HCT116 (cell line): ENCODE measurements around the gene LARP1. TPM values are rescaled to one million over a fixed set of nuclear protein-coding genes. Genes with fewer than 3 reads are reported as not detected.

Source experiments
- ATAC-seq: fragments of 200-7000 bp; cut with Tn5 transposase; 2 replicates; pipeline ENCODE4 v1.9.1; 2020; ENCODE audit warnings: mild to moderate bottlenecking, moderate library complexity
- BruUV-seq: library from RNA; stranded (reverse); fragments of 400-500 nt; replicated peaks from 2 replicates; lab custom pipeline; 2021; lab: Mats Ljungman, UMichigan
- CTCF ChIA-PET: fragments of 300-600 bp; sonication (Branson Sonifier 250); formaldehyde crosslinking; loops from one replicate; lab custom pipeline; 2021; ENCODE audit warnings: antibody characterized with exemption; lab: Charles Lee
- POLR2A ChIA-PET: fragments of 300-600, 350-600 bp; sonication (Branson Sonifier 250); formaldehyde crosslinking; loops from one replicate; lab custom pipeline; 2021; ENCODE audit warnings: antibody characterized with exemption; lab: Charles Lee
- RAD21 ChIA-PET, 2 experiments: fragments of 300-600 bp; sonication (Branson Sonifier 250); formaldehyde crosslinking; loops; one replicate each; lab custom pipeline; 2023; ENCODE audit warnings: low total read pairs in 2 of 2; ENCODE audit not compliant: uncharacterized antibody in 2 of 2, unreplicated experiment in 2 of 2, low non-redundant PET in 1 of 2; lab: Charles Lee
- DNase-seq: peaks from one replicate; pipeline ENCODE4 v3.0.0-alpha.2; 2010; ENCODE audit warnings: low read depth, low spot score
- H2AFZ ChIP-seq: fragments of 200-600 bp; shearing (Covaris generic), sonication (generic); 2 replicates; pipeline ENCODE4 v1.6.1; 2017; ENCODE audit warnings: low read depth, mixed run types, mixed read lengths, antibody characterized with exemption, low read length; ENCODE audit not compliant: poor library complexity, severe bottlenecking
- H3K27ac ChIP-seq: 2 replicates; pipeline ENCODE4 v1.5.1; 2012; ENCODE audit warnings: low read depth, low read length
- H3K27me3 ChIP-seq: fragments of 200-600 bp; sonication (generic); 2 replicates; pipeline ENCODE4 v1.6.1; 2016; ENCODE audit warnings: mixed run types, low read length, mixed read lengths; ENCODE audit not compliant: insufficient read depth
- H3K36me3 ChIP-seq, 2 experiments: fragments of 200-500 bp in 1 of 2; fragments of 200-600 bp in 1 of 2; sonication (Bioruptor generic) in 1 of 2; sonication (generic) in 1 of 2; 2 replicates each; pipeline versions ENCODE4 v1.5.1 to v1.6.1; 2014 to 2016; ENCODE audit warnings: low read length in 2 of 2, inconsistent platforms in 1 of 2, mixed read lengths in 1 of 2, mixed run types in 1 of 2; ENCODE audit not compliant: insufficient read depth in 2 of 2, control insufficient read depth in 1 of 2
- H3K4me1 ChIP-seq, 2 experiments: fragments of 200-600 bp in 1 of 2; sonication (generic) in 1 of 2; 2 replicates each; pipeline versions ENCODE4 v1.5.1 to v1.6.1; 2012 to 2017; ENCODE audit warnings: low read length in 2 of 2, inconsistent platforms in 1 of 2, mild to moderate bottlenecking in 1 of 2, mixed read lengths in 1 of 2, mixed run types in 1 of 2, moderate library complexity in 1 of 2; ENCODE audit not compliant: insufficient read depth in 2 of 2, control insufficient read depth in 1 of 2
- H3K4me2 ChIP-seq: fragments of 200-600 bp; sonication (generic); 2 replicates; pipeline ENCODE4 v1.6.1; 2017; ENCODE audit warnings: mixed run types, low read length, mixed read lengths
- H3K4me3 ChIP-seq, 2 experiments: fragments of 200-600 bp in 1 of 2; sonication (generic) in 1 of 2; replicated peaks in 1 of 2; 2 replicates each; pipeline ENCODE4 v1.5.1; 2011 to 2016; ENCODE audit warnings: low read length in 2 of 2, control low read depth in 1 of 2, low read depth in 1 of 2, mild to moderate bottlenecking in 1 of 2, mixed read lengths in 1 of 2, mixed run types in 1 of 2
- H3K79me2 ChIP-seq: fragments of 200-600 bp; sonication (generic); 2 replicates; pipeline ENCODE4 v1.6.1; 2017; ENCODE audit warnings: mild to moderate bottlenecking, mixed run types, low read length, moderate library complexity, mixed read lengths; ENCODE audit not compliant: insufficient read depth
- H3K9ac ChIP-seq: fragments of 200-600 bp; sonication (generic); 2 replicates; pipeline ENCODE4 v1.6.1; 2016; ENCODE audit warnings: low read length, mixed read lengths
- H3K9me2 ChIP-seq: fragments of 200-600 bp; sonication (generic), shearing (Covaris generic); 2 replicates; pipeline ENCODE4 v1.6.1; 2017; ENCODE audit warnings: mixed run types, mild to moderate bottlenecking, moderate library complexity; ENCODE audit not compliant: insufficient read depth
- H3K9me3 ChIP-seq, 2 experiments: fragments of 200-500 bp in 1 of 2; fragments of 200-600 bp in 1 of 2; sonication (Bioruptor generic) in 1 of 2; sonication (generic) in 1 of 2; 2 replicates each; pipeline ENCODE4 v1.6.1; 2014 to 2017; ENCODE audit warnings: low read length in 2 of 2, mixed read lengths in 2 of 2, inconsistent platforms in 1 of 2, low read depth in 1 of 2, mild to moderate bottlenecking in 1 of 2, mixed run types in 1 of 2, moderate library complexity in 1 of 2; ENCODE audit not compliant: control insufficient read depth in 1 of 2, insufficient read depth in 1 of 2
- H4K20me1 ChIP-seq: fragments of 200-600 bp; sonication (generic), shearing (Covaris generic); 2 replicates; pipeline ENCODE4 v1.6.1; 2017; ENCODE audit warnings: mixed run types, mild to moderate bottlenecking, moderate library complexity; ENCODE audit not compliant: insufficient read depth
- EGR1 ChIP-seq: IDR thresholded peaks from 2 replicates; pipeline ENCODE4 v1.6.1; 2012; ENCODE audit warnings: low read depth
- EZH2 ChIP-seq: fragments of 200-600 bp; sonication (generic); IDR thresholded peaks from 2 replicates; pipeline ENCODE4 v1.6.1; 2017; ENCODE audit warnings: antibody characterized with exemption, mixed run types
- FOSL1 ChIP-seq: IDR thresholded peaks from 2 replicates; pipeline ENCODE4 v1.6.1; 2012; ENCODE audit warnings: low read depth
- POLR2A ChIP-seq: IDR thresholded peaks from 2 replicates; pipeline ENCODE4 v1.7.0; 2011; ENCODE audit warnings: borderline replicate concordance; ENCODE audit not compliant: insufficient read depth, insufficient read length; ENCODE audit errors: extremely low read depth
- YY1 ChIP-seq: IDR thresholded peaks from 2 replicates; pipeline ENCODE4 v1.6.1; 2011; ENCODE audit warnings: low read length, low read depth, moderate library complexity, mild to moderate bottlenecking; ENCODE audit not compliant: insufficient replicate concordance; ENCODE audit errors: extremely low read depth
- intact Hi-C: fragments of 100-400 bp; cut with micrococcal nuclease; formaldehyde crosslinking; loops from 2 replicates; pipeline ENCODE4 v1.10.0; 2022
- total RNA-seq: library from RNA; stranded (reverse); gene quantifications from one replicate; pipeline ENCODE4 v1.2.1, GENCODE V29; 2021; ENCODE audit not compliant: unreplicated experiment
- TF ChIP-seq, protein P1 (sequence below): IDR thresholded peaks from 2 replicates; pipeline ENCODE4 v1.6.1; 2012; ENCODE audit warnings: low read depth
- TF ChIP-seq, protein P2 (sequence below), 3 experiments: fragments of 200-600 bp in 1 of 3; sonication (generic) in 1 of 3; IDR thresholded peaks in 2 of 3; conservative IDR thresholded peaks in 1 of 3; 2 replicates each; pipeline ENCODE4 v1.5.1; 2012 to 2017; ENCODE audit warnings: low read depth in 2 of 3, low read length in 2 of 3, antibody characterized with exemption in 1 of 3, borderline replicate concordance in 1 of 3, control low read depth in 1 of 3, mild to moderate bottlenecking in 1 of 3, mixed read lengths in 1 of 3, mixed run types in 1 of 3, moderate library complexity in 1 of 3; ENCODE audit not compliant: insufficient read depth in 1 of 3
- TF ChIP-seq, protein P3 (sequence below): IDR thresholded peaks from 2 replicates; pipeline ENCODE4 v1.6.1; 2012

LARP1 gene
- total RNA-seq, 1 experiment from 2014 or later, result 201 TPM

DNA sequence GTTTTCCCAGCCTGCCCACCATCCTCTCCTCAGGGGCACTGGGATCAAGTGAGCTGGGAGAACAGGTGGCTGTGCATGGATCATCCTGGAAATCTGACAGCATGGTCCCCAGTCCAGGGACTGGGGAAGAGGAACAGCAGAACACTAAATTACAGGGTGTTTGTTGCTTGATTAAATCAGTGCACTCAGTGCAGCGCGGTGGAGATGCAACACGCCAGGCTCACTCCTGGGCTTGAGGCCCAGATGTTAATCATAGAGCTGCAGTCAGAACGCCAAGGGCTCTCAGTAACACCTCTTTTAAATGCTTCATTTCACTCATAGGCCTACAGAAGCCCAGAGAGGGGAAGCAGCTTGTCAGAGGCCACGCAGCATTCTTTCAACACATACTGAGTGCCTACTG lies 14.2 kb upstream of the LARP1 start:
- DNase-seq (no peak), ATAC-seq (no peak)
- H2AFZ ChIP-seq, result no peak overlapping the region
- H3K4me1 ChIP-seq, result peaks cover 0 to 7% of the 10 kb centered on the region in 2 experiments; a peak in 1 of 4 replicates
- ChIA-PET POLR2A (no interaction called here), CTCF (no interaction called here), RAD21 (interaction anchor here in 1 of 2 experiments (0.7 kb wide), 1 partner anchor 29 kb away, joined by 3 read pairs; no protein-coding TSS in a partner anchor)
- no peak overlapping the region for H3K9ac ChIP-seq
- intact Hi-C loops, result no loop called here
- H4K20me1 ChIP-seq, result no peaks in the 10 kb centered on the region
- BruUV-seq, result no TSS peak
- H3K36me3 ChIP-seq, result no peaks in the 10 kb centered on the region
- no peaks in the 10 kb centered on the region for H3K27me3 ChIP-seq
- TF ChIP-seq POLR2A (no peak), EGR1 (no peak), FOSL1 (no peak), EZH2 (no peak), YY1 (no peak)
- TF ChIP-seq, protein P1, sequence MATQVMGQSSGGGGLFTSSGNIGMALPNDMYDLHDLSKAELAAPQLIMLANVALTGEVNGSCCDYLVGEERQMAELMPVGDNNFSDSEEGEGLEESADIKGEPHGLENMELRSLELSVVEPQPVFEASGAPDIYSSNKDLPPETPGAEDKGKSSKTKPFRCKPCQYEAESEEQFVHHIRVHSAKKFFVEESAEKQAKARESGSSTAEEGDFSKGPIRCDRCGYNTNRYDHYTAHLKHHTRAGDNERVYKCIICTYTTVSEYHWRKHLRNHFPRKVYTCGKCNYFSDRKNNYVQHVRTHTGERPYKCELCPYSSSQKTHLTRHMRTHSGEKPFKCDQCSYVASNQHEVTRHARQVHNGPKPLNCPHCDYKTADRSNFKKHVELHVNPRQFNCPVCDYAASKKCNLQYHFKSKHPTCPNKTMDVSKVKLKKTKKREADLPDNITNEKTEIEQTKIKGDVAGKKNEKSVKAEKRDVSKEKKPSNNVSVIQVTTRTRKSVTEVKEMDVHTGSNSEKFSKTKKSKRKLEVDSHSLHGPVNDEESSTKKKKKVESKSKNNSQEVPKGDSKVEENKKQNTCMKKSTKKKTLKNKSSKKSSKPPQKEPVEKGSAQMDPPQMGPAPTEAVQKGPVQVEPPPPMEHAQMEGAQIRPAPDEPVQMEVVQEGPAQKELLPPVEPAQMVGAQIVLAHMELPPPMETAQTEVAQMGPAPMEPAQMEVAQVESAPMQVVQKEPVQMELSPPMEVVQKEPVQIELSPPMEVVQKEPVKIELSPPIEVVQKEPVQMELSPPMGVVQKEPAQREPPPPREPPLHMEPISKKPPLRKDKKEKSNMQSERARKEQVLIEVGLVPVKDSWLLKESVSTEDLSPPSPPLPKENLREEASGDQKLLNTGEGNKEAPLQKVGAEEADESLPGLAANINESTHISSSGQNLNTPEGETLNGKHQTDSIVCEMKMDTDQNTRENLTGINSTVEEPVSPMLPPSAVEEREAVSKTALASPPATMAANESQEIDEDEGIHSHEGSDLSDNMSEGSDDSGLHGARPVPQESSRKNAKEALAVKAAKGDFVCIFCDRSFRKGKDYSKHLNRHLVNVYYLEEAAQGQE, result no peak
- TF ChIP-seq, protein P2, sequence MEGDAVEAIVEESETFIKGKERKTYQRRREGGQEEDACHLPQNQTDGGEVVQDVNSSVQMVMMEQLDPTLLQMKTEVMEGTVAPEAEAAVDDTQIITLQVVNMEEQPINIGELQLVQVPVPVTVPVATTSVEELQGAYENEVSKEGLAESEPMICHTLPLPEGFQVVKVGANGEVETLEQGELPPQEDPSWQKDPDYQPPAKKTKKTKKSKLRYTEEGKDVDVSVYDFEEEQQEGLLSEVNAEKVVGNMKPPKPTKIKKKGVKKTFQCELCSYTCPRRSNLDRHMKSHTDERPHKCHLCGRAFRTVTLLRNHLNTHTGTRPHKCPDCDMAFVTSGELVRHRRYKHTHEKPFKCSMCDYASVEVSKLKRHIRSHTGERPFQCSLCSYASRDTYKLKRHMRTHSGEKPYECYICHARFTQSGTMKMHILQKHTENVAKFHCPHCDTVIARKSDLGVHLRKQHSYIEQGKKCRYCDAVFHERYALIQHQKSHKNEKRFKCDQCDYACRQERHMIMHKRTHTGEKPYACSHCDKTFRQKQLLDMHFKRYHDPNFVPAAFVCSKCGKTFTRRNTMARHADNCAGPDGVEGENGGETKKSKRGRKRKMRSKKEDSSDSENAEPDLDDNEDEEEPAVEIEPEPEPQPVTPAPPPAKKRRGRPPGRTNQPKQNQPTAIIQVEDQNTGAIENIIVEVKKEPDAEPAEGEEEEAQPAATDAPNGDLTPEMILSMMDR (IDR thresholded peaks at IDR 0.05 in 2 of 3, conservative IDR thresholded peaks at IDR 0.05 in 1 of 3; ENCODE audit: borderline replicate concordance in 1 of 3, insufficient read depth in 1 of 3, low read depth in 2 of 3, low read length in 2 of 3), result no peak
- TF ChIP-seq, protein P3, sequence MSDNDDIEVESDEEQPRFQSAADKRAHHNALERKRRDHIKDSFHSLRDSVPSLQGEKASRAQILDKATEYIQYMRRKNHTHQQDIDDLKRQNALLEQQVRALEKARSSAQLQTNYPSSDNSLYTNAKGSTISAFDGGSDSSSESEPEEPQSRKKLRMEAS, result no peak
- H3K9me2 ChIP-seq, result no peaks in the 10 kb centered on the region
- no peaks in the 10 kb centered on the region for H3K9me3 ChIP-seq
- no peaks in the 10 kb centered on the region for H3K79me2 ChIP-seq
- no peak overlapping the region for H3K4me2 ChIP-seq
- H3K4me3 ChIP-seq, result no peak overlapping the region
- H3K27ac ChIP-seq, result no peak overlapping the region
